Stimulated activated CD8-positive, alpha-beta memory T cell treated with anti-CD3 and anti-CD28 coated beads, Interleukin-4, amount 100 ng/mL, for 24 hours (primary cell): Measurements from ENCODE around the gene LMCD1.

Experiments used
- DNase-seq: peaks from one replicate; pipeline ENCODE4 v3.0.0-alpha.2; 2020; ENCODE audit warnings: low read depth

The LMCD1 gene

DNA sequence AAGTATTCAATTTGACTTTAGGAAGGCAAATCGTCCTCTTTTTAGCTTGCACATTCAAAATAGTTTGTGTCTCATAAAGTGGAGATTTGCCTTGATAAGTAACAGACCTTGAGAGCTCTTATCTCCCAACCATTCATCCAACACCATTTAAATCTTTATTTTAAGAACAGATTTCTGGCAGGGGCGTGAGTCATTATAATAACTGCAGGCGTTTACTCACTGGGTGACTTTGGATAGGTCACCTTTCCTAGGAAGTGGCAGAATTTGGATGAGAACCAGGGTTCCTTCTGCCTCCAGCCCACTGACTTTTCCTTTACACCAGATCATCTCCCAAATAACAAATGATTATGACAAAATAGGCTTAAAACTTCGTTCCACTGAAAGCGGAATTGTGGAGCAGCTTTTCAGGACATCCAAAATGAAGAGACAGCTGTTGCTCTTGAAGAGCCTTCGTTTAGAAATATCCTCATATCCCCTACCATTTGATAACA is 5.0 kb downstream of the LMCD1 start:
- DNase-seq, result no peak

DNA sequence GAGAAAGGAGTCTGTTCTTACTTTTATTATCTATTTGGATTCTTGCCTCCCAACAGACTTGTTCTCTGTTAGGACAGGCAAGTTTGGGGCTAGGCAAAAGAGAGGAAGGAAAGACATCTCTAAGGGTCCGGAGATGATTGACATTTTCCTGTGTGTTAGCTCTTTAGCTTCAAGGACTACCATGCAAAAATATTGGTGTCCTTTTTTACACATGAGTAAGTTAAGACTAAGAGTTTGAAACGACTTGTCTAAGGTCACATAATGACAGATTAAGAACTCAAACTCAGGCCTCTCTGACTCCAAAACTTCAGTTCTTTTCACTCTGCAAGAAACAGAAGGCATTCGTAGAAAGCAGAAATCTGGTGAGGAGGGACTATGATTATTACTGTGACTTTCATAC is 5.9 kb downstream of the LMCD1 start:
- DNase-seq, result no peak

DNA sequence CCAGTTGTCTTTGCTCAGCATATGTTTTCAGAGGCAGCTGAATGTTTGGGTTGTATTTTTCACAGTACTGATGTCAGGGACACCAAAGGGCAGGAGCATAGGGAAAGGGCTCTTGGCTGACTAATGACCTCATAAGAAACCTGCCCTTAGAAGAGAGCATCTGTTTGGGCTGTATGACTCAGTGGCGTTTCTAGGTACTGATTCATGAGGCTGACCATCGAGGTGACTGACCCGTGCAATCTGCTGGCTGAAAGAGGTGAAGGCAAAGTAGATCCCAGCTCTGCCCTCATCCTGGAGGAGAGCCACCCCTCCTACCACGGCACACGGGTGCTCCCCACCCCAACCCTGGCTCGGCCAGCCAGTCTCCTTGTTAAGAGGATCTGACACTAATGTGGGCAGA is 8.3 kb downstream of the LMCD1 start:
- DNase-seq, result no peak

DNA sequence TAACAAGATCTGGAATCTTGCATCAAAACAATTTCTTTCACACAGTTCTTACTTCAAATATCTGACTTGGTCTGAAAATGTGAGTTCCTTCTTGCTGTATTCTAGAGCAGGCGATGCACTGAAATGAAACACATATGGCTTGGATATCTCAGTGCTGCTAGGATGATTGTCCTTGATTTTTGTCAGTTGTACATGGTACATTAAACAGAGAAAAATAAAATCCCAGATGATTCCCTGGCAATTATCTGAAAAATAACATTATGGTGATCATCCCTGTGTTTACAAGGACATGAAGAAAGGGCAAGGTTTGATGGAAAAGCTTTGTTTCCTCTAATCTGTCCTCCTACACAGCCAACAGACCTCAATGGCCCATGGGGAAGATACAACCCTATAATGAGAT is 10.6 kb downstream of the LMCD1 start:
- no peak for DNase-seq

DNA sequence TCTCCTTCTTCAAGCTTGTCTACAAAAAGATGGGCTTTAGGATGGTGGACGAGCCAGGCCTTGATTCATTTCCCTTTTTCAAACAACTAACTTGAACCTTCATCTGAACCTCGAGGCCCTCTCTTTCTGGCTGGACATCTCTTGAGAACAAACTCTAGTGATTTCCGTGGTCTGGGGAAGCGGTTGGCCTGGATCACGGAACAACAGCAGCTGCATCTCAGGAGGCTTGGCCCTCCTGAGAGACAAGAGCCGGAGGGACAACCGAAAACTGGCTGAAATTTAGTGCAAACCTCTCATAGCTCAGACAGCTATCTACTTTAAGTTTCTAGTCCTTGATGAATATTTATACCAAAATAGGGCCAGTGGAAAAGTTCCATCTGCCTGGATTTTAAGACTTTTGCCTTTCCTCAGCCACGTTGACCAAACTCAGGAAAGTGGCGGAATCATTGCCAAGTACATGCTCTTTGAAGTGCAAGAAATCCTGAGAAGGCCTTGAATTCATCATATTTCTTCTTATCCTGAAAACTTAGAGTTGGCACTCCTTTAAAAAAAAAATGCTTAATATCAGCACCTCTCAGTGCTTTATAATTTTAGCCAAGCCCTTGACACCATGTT is 14.5 kb downstream of the LMCD1 start:
- no peak for DNase-seq

DNA sequence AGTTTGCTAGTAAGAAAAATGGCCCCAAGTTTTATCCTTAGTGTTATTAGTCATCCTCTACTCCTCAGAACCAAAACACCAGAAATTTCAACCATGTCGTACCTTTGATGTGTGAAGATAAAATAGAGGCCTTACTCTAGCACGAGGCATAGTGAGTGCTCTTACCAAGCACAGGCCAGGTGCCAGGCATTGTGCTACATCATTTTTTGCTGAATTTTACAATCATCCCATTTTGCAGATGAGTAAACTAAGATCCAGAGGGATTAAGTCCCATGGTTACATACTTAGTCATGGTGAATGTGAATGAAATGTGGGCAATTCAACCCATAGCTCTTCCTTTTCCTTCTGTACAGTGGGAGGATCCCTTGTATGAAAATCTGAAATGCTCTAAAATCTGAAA is 15.2 kb downstream of the LMCD1 start:
- DNase-seq, result no peak

DNA sequence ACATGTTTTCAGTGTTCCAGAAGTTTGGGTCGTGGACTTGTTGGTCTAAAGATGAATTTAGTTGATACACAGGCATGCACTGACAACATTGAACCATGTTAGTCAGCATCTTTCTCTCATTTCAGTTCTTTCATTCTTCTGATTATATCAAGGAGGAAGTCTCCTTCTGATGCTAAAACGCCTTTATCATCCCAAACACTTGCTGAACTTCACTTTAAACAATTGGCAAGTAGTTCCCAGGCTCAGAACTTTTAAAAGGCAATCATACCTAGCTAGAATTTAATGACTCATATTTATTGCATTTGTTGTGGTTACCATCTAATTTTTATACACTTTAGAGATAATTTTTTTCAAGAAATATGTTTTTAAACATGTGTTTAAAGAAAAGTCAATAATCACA is 15.9 kb downstream of the LMCD1 start:
- no peak for DNase-seq

DNA sequence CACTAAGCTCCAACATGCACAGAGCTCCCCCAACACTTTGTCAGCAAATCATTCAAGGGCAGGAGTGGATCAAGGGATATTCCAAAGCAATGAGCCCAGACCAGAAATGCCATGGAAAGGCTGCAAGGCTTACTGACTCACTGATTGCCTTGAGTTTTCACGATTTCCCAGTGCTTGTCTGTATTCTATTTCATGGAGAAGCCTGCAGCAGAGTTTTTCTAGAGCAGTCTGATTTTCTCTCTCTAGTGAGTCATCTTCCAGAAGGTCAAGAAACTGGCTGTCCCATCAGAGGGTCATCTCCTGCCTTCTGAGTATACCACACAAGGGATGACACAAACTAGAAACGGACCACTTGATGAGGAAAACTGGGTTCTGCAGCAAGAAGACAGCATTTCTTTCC is 16.5 kb downstream of the LMCD1 start:
- DNase-seq, result no peak

DNA sequence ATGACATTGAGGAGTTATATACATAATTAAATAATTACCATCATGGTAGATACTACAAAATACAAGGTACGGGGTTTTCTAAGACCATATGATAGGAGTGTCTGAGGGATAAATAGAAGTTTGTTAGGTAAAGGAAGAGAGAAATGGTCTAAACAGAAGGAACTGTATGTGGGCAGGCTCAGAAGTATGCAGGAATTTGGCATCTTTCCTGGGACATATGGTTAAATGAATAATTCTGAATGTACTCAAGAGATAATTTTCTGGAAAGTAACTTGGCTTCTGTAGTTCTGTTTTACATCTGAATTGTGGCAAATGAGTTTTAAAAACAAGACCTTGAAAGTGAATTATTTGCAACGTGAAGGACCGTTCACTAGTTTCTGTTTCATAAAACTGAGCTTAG is 17.5 kb downstream of the LMCD1 start:
- no peak for DNase-seq

DNA sequence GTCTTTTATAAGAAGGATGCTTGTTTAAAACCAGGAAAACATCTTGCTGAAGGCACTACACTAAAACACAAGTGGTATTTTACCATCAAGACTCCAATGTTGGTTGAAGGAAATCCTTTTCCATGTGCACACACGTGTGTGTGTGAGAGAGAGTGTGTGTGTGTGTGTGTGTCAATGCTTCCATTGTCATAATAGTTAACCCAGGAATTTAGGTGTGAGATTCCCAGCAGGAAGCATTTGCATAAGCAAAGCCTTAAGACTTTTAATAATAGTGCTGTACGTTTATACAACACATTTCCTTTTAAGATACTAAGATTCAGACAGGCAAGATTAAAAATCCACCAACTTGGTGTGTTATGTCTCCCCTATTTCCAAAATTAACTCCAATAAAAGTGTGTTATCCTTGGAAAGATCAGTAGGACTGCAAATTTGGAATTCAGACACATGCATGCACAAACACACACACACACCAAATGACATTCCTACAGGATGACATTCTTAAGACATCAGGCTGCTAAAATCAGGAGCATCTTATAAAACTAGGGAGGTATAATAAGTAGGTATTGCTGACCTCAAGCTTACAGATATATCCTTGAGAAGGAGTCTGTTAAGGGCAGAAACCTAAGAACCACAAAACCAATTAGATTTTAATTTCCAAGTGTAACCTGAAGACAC is 18.3 kb downstream of the LMCD1 start:
- DNase-seq, result no peak

DNA sequence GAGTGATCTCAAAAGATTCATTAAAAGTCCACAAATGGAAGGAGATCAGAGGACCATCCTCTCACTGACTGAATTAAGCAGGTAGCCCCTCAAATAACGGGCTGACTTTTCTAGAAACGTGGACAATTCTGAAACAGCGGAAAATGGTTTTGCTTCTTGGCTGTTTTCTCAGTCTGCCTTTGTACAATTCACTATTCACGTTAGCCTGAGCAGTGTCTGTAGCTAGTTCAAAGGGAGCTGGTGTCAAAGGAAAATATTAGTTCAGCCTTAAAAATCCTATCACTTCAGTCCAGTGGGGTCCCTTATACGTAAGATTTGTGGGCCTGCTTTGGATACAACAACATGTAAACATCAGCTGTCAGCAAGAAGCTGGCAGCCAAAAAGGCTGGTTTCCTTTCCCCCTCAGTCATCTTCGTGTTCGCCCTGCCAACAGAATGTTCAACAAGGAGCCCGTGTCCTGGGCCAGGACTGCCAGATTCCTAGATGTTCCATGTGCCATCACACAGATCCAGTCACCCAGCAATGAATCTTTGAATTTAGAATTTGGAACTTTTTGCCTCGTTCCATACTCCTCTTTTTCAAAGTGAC is 19.3 kb downstream of the LMCD1 start:
- no peak for DNase-seq

DNA sequence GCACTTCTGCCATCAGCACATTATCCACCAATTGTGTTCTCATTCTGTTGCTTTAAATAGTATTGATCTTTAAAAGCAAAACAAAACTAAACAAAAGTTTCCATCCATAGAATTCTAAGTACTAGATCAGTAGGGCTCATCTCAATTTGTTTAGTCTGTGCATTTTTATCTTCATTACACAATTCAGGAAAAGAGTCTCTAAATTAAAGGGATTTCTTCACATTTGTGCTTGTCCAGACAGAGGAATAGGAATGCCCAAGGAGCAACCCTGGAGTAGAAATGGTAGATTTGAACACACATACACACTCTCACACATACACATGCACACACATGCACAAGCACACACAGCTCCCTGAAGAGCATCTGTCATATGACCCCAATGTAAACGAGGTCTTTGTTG is 21.4 kb downstream of the LMCD1 start:
- no peak for DNase-seq

DNA sequence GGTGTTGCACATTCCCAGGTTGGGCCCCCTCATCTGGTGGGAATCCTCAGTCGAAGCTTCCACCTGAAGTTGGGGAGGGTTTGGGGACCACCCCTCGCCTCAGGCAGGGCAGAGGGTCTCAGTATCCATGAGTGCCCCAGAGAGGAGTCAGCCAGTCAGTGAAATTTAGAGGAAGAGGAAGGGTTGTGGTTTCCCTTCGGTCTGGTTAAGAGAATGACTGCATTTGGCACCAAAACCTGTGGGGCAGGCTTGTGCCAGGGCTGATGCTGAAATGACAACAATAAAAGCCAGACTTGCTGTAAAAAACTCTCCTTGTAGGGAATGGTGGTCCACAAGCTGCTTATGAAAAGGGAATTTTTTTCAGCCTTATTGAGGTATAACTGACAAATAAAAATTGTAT is 22.6 kb downstream of the LMCD1 start:
- no peak for DNase-seq

DNA sequence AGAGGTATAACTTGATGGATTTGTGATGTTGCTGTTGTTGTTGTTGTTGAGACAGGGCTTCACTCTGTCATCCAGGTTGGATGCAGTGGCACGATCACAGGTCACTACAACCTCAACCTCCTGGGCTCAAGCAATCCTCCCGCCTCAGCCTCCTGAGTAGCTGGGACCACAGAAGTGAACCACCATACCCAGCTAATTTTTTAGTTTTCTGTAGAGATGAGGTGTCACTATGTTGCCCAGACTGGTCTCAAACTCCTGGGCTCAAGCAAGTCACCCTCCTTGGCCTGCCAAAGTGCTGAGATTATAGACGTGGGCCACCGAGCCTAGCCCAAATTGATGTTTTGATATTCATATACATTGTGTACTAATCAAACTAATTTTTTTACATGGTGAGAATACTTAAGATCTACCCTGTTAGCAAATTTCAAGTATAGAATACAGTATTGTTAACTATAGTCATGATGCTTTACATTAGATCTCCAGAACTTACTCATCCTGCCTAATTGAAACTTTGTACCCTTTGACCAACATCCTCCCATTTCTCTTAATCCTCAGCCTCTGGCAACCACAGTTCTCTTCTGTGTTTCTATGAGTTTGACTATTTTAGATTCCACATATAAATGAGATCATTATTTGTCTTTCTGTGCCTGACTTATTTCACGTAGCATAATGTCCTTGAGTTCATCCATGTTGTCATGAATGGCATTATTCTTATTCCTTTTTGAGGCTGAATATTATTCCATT is 23.2 kb downstream of the LMCD1 start:
- DNase-seq, result no peak

DNA sequence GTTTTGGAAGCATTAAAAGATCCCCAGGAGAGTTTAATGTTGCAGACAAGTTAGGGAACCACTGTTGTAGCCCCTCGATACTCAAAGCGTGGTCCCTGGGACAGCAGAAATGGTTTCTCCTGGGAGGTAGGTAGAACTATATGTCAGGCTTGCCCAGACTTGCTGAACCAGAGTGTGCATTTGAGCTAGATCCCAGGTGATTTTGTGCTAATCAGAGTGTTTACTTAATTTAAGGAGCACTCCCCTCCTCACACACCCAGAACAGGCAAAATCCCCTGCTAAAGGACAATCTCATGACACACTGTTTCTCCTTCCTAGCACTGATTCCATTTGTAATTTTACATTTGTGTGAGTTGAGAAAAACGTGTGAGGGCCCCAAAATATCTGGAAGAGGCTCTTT is 24.3 kb downstream of the LMCD1 start:
- no peak for DNase-seq

DNA sequence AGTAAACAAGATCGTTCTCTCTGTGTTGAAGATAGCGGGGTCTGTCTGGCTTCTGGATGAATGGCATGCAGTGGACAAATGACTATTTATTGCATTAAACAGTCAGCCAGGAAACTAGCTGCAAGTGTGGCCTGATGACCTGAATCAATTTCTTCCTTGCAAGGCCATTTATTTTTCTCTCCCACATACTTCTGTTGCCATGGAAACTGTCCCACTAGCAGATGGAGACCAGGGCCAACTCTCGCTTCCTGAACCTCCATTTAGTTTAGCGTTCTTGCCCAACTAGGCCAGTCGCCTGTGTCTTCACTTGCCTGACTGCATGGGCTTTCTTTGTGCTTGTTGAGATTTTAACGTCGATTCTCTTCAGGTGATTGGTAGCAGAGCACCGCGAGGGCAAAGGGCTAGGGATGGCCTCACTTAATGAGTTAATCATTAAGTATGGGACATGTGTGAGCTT is 27.6 kb downstream of the LMCD1 start:
- DNase-seq, result no peak

DNA sequence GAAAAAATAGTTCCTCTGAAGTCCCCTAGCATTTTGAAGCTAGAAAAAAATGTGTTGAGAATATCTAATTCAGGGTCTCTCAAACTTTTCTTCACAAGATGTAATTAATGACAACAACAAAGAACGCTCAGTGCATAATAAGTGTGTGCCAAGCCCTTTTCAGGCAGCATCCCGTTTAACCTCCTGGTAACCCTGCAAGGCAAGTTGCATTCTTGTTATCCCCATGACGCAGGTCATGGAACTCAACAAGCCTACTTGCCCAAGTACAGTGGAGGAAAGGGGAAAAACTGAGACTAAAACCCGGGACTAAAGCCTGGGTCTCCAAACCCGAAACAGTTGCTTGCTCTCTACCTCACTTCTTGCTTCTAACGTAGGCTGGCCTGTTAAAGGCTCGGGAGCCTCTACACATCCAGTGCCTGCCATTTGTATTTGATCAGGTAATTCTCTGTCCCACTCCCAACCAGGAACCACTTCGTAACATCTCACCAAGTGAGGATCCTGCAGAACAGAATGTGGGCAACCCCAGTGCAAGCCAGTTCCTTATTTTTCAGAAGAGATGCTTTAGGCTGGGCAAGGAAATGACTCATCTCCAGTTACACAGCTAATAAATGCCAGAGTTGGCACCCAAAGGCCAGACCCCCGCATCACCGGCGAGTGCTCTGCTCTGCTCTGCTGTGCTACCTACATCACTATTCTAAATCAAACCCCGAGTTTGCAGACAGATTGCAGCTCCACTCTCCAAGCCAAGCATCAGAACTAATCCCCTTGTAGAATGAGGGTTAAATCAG is 28.3 kb downstream of the LMCD1 start:
- no peak for DNase-seq

DNA sequence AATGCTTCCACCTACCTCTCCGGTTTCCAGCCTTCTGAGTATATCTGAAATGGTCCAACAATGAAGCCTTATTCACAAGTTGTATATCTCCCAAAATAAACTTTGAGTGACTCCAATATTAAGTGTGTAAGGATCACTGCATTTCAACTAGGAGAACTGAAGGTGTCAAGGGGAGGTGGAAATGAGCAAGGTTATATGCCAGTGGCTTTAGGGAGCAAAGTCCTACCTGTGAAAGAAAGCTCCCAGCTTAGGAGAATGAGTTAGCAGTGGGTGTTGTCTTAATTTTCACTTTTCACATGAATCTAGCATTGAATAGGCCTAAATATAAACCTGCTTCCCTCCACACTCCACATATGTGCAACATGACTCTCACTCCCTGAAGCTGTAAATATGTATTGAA is 29.0 kb downstream of the LMCD1 start:
- DNase-seq, result no peak

DNA sequence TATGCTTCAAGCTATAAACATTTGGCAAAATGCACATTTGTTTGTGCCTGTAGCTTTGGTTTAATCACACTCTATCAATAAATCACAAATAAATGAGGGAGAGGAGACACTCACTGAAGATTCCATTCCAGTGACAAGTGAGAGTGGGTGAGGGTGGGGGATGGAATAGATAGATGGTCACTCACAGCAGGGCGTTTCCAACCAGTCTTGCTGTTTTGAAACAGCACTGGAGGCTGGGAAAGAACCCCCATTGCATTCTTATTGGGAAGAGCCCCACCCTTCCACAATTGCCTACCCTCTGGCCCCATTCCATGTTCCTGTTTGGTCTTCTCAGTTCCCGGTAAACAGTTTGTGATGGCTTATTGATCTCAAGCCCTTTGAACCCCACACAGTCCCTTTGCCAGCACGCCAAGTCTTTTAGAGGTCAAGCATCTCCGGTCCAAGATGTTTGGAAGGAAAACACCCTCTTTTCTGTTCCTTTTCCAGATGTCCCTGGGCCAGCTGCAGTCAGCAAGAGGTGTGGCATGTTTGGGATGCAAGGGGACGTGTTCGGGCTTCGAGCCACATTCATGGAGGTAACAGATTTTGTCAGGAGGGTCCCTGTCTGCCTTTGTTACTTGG is 30.7 kb downstream of the LMCD1 start:
- no peak for DNase-seq

DNA sequence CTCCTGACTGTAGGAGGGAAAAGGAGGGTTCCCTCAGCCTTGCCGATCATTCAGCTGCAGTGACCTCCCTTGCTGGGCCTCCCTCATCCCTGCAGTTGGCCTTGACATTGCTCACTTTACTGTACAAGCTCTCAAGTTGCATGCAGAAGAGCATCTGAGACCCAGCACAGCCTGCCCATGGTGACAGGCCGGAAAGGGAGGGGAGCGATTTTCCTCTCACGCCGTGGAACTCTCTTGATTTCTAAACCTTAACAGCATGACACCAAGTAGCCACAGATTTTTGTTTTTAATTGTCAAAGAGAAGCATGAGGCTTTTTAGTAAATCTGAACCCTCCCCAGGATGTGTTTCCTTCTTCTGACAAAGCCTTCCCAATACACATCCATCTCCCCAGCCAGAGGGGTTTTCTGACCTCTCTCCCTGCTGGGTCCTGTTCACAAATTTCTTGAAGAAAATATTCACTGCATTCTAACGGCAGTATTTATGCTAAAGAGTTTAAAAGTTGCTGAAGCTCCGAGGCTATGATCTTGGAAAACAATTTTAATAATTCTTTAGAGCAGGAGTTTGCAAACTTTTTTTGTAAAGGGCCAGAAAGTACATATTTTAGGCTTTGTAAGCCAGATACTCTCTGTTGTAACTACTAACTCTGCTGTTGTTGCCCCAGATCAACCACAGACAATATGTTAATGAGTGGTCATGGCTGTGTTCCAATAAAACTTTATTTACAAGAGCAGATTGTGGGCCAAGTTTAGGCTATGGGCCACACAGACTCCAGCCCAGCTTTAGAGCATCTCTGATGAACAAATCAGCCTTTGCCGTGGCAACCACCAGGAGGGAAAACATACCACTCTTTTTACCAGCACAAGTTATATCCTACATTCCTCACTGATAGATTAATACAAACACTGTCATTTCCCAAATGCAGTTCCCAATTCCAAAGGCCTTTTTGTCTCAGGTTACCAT is 34.8 kb downstream of the LMCD1 start:
- DNase-seq, result no peak
